ENCODE results near the gene HMG20A.
"Not testable (repeated sequence)": the region's sequence is repeated elsewhere in the genome, so short reads cannot be mapped to it uniquely, and the experiment has no call there.

Gene HMG20A

DNA sequence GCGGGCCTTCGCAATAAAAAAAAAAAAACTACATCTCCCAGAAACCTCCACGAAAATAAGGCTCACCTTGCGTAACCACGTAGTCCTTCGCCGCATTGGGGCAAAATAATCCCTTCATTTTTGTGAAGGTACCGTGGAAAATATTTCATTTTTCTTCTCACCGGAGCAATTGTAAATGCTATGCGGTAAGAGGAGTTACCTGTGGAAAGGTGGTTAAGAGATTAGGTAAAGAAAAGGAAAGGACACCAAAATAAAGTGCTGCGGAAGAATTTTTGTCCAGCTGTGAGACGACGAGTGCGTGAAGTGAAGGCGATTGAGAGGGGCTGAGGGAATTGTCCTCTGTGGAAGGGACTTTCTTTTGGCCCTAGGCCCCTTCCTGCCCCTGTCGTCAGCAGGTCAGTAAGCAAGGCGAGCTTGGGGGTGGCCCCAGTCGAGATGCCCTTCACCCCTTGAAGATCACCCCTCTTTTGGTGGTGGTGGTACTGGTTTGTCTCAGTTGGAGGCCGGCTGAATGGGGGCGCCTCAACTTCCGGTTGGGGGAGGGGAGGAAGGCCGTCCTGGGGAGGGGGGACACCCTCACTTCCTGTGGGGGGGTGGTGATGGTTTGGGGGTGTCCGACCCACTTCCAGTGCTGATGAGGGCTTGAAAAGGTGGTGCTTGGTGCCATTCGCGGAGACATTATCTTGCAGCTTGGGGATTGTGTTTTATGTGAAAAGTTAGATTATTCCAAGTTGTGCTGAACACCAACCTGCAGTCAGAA is at the start of gene HMG20A:
HMG20A (plus strand) TSS at position 279 of the 760 bp plus-strand sequence. CDS start 37,520 bp downstream, outside the sequence.
- DNase-seq, result peak; percentile 35

DNA sequence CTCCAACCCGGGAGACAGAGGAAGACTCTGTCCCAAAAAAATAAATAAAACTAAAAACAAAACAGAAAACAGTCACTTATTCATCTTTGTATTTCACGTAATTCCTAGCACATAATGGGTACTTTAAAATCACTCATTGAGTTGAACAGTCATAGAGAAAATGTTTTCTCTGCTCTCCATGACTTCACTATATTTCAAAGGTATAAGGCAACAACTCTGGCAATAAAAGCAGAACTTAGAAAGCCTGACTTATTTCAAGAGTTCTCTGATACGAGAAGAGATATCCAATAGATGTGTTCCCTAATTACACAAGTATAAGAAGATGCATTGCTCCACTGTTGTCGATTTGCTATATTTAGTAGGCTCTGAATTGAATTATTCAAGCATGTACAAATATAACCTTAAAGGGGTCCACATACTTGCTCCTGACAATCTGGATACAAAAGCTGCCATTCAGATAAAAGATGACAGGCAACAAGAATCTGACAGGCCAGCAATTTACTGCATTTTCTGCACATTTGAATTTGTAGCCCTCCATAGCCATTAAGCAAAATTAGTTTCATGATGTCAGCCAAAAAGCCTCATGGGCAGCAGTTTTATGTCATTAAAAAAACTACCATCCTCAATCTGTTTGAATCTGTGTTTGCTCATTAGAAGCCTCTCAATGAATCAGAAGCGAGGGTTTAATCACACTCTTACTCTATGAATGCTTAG is 48.7 kb upstream of the HMG20A start:
- DNase-seq, result no peak

DNA sequence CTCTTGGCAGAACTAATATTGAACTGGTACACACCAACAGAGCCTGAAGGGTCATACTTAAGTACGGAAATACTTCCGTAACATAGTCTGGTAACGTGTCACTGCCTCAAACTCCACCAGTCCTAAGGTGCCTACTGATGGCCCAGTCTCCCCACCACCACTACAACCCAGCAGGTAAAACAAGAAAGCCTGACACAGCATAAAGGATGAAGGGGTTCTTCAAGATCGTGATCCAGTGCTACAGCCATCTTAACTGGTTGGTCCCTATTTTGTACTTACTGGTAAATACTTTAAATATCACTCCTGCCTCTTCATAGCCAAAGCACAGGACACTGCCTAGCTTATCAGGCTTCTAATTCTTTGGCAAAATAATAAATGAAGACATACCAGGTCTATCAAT is 47.2 kb upstream of the HMG20A start:
- no peak for DNase-seq

DNA sequence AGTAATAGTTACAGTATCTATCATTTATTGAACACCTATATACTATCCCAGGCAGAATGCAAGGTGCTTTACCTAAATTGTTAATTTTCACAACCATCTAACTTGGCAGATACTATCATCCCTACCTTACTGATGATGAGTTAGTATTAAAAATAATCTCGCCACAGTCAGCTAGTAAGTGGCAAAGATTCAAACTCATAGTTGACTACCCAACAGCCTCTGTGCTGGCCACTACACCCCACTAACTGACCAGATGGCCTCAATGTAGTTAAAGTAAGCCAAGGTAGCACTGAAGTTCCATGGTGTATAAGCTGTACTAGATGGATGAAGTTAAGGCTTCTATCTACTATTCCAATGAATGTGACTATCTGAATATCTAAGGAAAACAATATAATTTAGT is 45.6 kb upstream of the HMG20A start:
- no peak for DNase-seq

DNA sequence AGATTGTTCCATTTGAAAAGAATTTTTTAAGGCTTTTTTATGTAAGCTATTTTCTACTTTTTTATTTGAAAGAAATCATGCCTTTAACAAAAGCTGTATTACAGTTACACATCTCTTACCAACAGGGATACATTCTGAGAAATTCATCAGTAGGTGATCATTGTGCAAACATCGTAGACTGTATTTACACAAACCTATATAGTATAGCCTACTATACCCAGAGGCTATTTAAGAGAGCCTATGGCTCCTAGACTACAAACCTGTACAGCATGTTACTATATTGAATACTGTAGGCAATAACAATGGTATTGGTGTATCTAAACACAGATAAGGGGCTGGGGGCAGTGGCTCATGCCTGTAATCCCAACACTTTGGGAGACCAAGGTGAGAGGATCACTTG is 43.9 kb upstream of the HMG20A start:
- DNase-seq, result no peak

DNA sequence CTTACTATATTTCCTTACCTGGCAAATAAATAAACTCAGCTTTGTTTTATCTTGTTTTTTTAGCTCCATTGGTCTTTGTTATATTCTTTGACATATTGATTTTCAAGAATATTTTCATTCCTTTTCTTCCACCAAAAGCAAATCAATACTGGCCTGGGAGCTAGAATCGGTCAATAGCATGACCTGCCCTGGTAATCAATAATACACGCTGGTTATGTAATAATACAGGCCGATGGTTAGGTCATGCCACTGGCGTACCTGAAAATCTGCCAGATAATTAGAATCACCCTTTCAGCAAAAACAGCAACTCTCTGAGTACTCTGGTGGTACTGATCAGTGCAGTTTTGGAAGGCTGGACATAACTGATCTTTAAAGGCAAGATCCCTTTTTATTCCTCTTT is 40.7 kb upstream of the HMG20A start:
- DNase-seq, result no peak

DNA sequence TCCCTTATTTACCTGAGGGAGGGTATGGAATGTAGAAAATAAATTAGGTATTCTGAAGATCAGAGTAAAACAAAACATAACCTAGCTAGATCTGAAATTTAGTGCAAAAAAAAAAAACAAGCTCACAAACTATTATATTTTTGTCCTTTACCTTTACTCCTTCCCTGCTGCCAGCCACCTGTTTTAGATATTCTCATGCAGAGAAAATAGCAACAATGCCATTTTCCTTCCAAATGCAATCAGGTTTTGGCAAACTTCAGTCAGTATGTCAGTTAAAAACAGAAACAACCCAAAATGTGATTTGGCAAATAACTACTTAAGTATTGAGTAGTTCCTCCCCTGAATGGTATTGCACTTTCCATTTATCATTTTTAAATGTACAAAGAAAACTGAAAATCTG is 36.6 kb upstream of the HMG20A start:
- DNase-seq, result no peak

DNA sequence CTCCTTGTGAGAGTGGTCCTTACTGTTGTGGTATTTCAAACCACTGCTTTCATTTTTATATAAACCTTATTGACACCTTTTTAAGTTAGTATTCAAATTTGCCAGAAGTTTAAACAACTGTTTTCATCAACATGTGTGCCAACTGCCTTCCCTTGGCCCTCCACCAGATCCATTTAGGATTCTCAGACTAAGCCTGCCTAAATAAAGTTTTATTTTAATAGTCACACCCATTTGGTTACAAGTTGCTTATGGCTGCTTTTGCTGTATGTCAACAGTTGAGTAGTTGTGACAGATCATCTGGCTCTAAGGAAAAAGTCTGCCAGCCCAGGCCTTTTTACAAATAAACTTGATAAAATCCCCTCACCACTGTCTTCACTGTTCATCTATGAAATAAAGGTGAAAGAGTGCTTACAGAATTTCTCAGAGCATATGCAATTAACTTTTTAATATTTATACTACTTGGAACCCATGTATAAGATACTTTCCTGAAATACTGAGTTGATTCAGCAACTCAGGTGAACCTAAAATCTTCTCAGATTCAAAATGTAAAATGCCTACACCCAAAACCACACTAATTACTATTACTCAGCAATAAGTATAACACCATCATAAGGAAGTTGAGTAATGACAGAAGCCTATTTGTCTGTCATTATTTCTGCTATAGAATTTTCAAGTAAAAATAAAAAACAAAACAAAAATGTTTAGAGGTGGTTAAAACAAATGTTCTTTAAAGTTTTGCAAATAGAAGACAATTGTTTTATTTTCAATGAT is 35.9 kb upstream of the HMG20A start:
- no peak for DNase-seq

DNA sequence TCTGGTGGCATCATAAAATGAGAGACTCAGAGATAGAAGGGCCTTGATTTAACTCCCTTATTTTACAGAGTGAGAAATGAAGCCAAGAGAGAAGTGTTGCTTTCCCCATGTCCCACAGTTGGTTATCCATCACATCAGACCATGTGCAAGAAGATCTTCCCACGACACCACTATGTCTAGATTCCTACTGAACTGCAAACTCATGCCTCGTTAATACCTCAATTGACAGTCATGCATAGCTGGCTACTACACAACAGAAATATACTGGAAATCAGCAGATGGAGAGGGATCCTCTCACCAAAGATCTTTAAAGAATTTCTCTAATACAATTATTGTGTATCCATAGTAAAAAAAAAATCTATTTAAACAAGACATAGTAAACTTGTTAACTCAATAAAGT is 34.1 kb upstream of the HMG20A start:
- DNase-seq, result no peak

DNA sequence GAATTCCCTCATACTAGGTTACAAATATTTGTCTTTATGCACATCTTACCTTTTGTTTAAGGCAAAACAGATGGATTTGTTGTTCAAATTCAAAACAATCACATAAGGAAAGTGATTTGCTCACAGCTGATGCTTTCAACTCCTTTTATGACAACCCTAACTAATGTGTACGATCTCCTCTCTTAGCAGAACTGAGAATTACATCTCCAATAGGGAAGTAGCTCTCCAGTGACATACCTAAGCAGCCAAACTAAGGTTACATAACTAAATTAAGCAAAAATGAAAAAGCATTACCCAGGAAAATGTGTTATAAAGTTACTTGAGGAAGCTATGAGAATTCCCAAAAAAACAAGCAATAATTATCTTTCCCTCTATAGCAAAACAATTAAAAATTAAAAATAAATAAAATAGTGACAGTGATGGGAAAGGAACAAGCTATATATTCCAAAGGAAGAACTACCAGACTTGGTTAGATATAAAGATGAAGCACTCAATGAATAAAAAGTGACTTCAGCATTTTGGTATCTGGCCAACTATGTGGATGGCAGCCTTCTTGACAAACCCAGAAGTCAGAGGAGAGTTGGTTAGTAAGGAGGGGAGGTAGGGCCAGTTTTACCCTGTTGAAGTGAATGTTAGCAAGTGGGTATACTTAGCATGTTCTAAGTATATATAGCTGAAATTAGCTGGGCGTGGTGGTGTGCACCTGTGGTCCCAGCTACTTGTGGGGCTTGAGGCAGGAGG is 33.2 kb upstream of the HMG20A start:
- no peak for DNase-seq

DNA sequence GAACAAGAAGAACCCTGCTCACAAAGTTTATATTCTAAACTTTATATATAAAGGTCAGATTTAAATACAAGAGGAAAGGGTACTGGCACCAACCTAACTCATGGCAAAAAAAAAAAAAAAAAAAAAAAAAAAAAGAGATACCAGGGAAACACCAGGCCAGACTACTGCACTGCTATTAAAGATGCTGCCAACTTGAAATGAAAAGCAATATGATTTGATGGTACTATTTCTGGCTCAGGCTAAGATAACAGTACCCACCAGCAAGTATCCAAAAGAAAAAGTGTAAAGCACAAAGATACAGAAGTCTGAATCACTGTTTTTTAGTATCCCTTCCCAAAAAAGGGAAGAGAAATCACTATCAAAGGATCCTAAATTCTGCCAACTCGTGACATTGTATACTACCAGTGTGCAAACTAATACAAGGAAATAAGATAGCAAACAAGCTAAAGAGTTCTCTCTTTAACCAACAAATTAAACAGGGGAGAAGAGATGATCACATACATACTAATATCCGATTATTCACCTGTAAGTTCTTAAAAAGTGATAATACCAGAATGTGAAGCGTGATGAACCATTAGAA is 29.2 kb upstream of the HMG20A start:
- DNase-seq, result no peak

DNA sequence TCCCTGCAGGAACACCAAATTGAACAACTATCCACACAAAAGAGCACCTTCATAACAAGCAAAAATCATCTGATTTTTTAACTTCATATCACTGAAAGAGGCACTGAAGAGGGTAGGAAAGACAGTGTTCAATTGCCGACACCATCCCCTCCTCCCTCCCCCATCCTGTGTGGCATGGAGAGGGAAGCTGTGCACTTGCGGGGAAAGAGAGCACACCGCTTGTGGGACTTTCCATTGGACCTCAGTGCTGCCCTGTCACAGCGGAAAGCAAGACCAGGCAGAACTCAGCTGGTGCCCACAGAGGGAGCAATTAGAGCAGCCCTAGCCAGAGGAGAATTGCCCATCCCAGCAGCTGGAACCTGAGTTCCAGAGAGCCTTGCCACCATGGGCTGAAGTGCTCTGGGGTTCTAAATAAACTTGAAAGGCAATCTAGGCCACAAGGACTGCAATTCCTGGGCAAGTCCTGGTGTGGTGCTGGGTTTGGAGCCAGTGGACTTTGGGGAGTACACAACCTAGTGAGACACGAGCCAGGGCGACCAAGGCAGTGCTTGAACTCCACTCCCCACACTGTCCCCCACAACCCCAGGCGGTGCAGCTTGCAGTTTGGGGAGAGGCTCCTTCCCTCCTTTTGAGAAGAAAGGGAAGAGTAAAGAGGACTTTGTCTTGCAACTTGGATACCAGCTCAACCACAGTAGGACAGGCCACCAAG is 27.8 kb upstream of the HMG20A start:
- no peak for DNase-seq

DNA sequence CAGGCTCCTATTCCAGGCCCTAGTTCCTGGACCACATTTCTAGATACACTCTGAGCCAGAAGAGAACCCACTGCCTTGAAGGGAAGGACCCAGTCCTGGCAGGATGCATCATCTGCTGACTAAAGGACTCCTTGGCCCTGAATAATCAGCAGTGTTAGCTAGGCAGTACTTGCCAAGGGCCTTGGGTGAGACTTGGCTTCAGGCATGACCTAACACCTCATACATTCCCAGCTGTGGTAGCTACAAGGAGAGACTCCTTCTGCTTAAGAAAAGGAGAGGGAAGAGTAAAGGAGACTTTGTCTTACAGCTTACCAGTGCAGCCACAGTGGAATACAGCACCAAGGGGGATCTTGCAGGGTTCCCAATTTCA is 27.2 kb upstream of the HMG20A start:
- no peak for DNase-seq

DNA sequence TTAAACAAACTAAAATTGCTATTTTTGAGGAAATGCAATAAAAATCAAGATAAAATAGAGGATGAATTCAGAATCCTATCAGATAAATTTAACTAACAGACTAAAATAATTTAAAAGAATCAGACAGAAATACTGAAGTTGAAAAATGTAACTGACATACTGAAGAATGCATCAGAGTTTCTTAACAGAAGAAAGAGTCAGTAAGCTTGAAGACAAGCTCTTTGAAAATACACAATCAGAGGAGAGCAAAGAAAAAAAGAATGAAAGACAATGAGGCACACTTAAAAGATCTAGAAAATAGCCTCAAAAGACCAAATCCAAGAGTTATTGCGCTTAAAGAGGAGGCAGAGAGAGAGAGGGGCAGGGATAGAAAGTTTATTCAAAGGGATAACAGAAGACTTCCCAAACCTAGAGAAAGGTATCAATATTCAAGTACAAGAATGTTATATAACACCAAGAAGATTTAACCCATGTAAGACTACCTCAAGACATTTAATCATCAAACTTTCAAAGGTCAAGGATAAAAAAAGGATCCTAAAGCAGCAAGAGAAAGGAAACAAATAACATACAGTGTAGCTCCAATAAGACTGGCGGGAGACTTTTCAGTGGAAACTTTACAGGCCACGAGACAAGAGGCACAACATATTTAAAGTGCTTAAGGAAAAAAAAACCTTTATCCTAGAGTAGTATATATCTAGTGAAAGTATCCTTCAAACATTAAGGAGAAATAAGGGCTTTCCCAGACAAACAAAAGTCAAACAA is 25.5 kb upstream of the HMG20A start:
- DNase-seq, result no peak

DNA sequence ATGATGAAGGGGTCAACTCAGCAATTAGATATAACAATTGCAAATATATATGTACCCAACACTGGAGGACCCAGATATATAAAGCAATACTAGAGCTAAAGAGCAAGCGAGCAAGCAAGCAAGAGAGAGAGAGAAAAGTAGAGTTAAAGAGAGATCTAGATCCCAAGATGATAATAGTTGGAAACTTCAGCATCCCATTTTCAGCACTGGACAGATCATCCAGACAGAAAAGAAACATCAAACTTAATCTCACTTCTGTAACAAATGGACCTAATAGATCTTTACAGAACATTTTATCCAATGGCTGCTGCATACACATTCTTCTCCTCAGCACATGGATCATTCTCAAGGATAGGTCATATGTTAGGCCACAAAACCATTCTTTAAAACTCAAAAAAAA is 24.0 kb upstream of the HMG20A start:
- DNase-seq, result no peak

DNA sequence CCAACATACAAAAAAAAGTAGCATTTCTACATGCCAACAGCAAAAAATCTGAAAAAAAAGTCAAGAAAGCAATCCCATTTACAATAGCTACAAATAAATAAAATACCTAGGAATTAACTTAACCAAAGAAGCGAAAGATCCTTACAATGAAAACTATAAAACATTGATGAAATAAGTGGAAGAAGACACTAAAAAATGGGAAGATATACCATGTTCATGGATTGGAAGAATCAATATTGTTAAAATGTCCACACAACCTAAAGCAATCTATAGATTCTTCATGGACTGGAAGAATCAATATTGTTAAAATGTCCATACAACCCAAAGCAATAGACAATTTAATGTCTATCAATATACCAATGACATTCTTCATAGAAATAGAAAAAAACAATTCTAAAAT is 21.8 kb upstream of the HMG20A start:
- DNase-seq, result no peak

DNA sequence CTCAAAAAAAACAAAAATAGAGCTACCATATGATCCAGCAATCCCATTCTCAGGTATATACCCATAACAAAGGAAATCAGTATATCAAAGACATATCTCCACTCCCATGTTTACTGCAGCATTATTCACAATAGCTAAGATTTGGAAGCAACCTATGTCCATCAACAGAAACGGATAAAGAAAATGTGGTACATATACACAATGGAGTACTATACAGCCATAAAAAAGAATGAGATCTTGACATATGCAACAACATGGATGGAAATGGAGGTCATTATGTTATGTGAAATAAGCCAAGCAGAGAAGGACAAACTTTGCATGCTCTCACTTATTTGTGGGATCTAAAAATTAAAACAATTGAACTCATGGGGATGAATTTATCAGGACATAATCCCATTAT is 20.4 kb upstream of the HMG20A start:
- no peak for DNase-seq

DNA sequence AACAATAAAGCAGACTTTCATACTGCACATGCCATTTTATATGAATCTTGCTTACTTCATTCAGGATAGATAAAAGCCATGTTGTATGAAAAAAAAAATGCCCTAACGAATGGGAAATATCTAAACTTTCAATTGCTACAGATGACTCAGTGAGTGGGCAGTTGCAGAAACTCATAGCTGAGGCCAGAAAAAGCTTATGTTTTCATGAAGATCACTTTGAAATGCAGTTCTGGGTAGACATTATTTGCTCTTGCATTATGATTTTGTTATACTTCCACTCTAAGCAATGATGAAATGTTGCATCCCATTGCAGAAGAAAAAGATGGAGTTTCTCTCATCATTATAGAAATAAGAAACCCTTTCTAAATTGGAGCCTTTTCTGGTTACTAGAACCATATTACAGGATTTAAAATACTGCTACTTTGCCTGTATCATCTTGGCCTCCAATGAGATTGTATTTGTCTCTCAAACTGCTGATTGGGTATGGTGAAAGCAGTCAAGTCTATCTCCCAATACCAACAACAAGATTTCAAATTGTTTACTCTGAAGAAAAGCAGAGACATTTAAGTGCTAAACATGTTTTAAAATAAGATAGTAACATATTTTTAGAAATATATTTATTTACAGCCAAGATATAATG is 17.8 kb upstream of the HMG20A start:
- no peak for DNase-seq

DNA sequence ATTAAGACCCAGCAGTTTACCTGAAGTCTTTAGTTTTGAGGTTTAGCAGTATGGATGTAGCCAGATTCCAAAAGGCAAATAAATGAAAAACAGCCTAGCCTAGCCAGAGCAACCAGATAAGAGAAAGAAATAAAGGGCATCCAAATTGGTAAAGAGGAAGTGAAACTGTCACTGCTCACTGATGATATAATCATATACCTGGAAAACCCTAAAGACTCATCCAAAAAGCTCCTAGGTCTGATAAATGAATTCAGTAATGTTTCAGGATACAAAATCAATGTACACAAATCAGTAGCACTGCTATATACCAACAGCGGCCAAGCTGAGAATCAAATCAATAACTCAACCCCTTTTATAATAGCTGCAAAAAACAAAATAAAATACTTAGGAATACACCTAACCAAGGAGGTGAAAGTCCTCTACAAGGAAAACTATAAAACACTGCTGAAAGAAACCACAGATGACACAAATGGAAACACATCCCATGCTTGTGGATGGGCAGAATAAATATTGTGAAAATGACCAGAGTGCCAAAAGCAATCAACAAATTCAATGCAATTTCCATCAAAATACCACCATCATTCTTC is 14.4 kb upstream of the HMG20A start:
- not testable (repeated sequence) for DNase-seq

DNA sequence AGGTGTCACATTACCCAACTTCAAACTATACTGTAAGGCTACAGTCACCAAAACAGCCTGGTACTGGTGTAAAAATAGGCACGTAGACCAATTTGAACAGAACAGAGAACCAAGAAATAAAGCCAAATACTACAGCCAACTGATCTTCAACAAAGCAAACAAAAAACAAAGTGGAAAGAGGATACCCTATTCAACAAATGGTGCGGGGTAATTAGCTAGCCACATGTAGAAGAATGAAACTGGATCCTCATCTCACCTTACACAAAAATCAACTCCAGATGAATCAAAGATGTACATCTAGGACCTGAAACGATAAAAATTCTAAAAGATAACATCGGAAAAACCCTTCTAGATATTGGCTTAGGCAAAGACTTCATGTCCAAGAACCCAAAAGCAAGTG is 13.8 kb upstream of the HMG20A start:
- no peak for DNase-seq
